Pancreas (tissue), 10 donors: ENCODE results near the gene RND1. TPM values are rescaled to one million over a fixed set of nuclear protein-coding genes. Genes with fewer than 3 reads are reported as not detected.

Experiments
- ATAC-seq, 4 donors: fragments of 200-7000 bp; cut with Tn5 transposase; one replicate each; pipeline versions ENCODE4 v1.8.0 to v1.9.1; 2020; ENCODE audit warnings: mild to moderate bottlenecking in 4 of 4, moderate library complexity in 4 of 4
- DNase-seq, 6 donors: peaks; one replicate each; pipeline ENCODE4 v3.0.0-alpha.2; 2020
- FAIRE-seq: peaks from 2 replicates; lab custom pipeline; 2012; peaks lifted over from hg19 to GRCh38; lab: Jason Lieb, UNC
- H3K27ac ChIP-seq, 4 donors: fragments of 200-600 bp; sonication (generic); 1 replicate in 3 of 4; 2 replicates in 1 of 4; pipeline versions ENCODE4 v1.5.0 to v1.8.0; 2020
- H3K27me3 ChIP-seq, 4 donors: fragments of 200-600 bp; one replicate each; pipeline ENCODE4 v1.8.0; 2021
- H3K36me3 ChIP-seq, 3 donors: fragments of 200-600 bp; sonication (generic) in 1 of 3; one replicate each; pipeline versions ENCODE4 v1.5.0 to v1.8.0; 2020 to 2021
- H3K4me1 ChIP-seq, 3 donors: fragments of 200-600 bp; one replicate each; pipeline ENCODE4 v1.8.0; 2021
- H3K4me3 ChIP-seq, 4 donors: fragments of 200-600 bp; sonication (generic) in 2 of 4; one replicate each; pipeline versions ENCODE4 v1.5.0 to v1.8.0; 2020 to 2021
- H3K9me3 ChIP-seq, 4 donors: fragments of 200-600 bp; one replicate each; pipeline ENCODE4 v1.8.0; 2021
- WGBS, 2 donors: extraction: QIAGEN DNeasy Blood & Tissue Kit; methylation state at CpG; one replicate each; pipeline ENCODE4 v1.1.7; 2013; 5-methylcytosine and 5-hydroxymethylcytosine counted together
- intact Hi-C, 3 donors: fragments of 100-400 bp; cut with DNase I; formaldehyde crosslinking; loops; one replicate each; pipeline versions ENCODE4 v1.11.1 to v1.14.2; 2022
- polyA plus RNA-seq, 2 donors: library from polyadenylated mRNA; stranded (reverse); fragments of 200-250 nt; gene quantifications; one replicate each; pipeline ENCODE4 v1.2.3, GENCODE V29; 2013
- total RNA-seq, 6 donors: library from RNA; stranded (reverse); fragmentation: NEBNext Ultra II Directional in 4 of 6; extraction: Animal tissue kit (Norgen Biotek cat#: 25700) in 4 of 6; gene quantifications; one replicate each; pipeline versions ENCODE4 v1.2.1 to v1.2.4, GENCODE V29; 2021 to 2023
- TF ChIP-seq, protein P1 (sequence below), 4 donors: fragments of 200-600 bp; sonication (generic) in 3 of 4; IDR thresholded peaks; one replicate each; pipeline versions ENCODE4 v1.5.0 to v1.8.0; 2021; ENCODE audit warnings: antibody characterized with exemption in 4 of 4
- donor health status: healthy with polysubstance abuse.
- donor health status: DM: no; HTN: no; CAD: no; lungs with moderate emphysema.
- donor health status: DM: no; HTN: no; CAD: no.
- donor health status: control.
- donor health status: control.
- donor health status: Bipolar disorder and iron deficiency.
- donor health status: DM: yes; HTN: yes; CAD: no.
- donor health status: DM: no; HTN: no; CAD: no.
- donor health status: DM: no; HTN: no; CAD: no.
- donor health status: DM: yes; HTN: yes; CAD: no.

RND1 gene
- total and polyA plus RNA-seq, 8 donors, result 0.74 to 6.3 (median 2.1) TPM

DNA sequence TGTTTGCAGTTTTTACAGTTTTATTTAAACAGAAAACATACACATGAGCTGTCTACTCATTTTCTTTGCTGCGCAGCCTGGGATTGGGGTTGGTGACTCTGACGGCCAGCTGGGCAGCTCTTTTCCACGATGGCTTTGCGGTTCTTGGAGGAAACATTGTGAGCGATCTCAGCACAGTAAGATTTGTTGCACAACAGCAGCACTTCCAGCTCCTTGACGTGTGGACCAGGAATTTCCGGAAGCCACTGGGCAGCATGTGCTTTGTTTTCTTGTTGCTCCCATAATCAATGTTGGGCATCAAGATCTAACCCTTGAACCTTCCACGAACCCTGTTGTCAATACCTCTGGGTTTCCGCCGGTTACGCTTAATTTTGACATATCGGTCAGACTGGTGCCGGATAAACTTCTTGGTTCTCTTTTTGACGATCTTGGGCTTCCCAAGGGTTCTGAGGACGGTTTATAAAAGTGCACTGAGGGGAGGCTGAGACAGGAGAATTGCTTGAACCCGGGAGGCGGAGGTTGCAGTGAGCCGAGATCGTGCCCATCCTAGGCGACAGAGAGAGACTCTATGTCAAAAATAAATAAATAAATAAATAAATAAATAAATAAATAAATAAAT is 37.8 kb upstream of the RND1 start:
- DNase-seq (peak in 2 of 6 donors; percentile 23 to 35), ATAC-seq (peak in 3 of 4 donors; percentile 26 to 47 (median 46)), FAIRE-seq (no peak)
- H3K4me3 ChIP-seq, result peak overlapping the region in 3 of 4 donors; percentile 13 to 52 (median 39)
- intact Hi-C loops, result no loop called here
- no peaks in the 10 kb centered on the region for H3K36me3 ChIP-seq
- H3K4me1 ChIP-seq, result peaks cover 3 to 23% (median 7%) of the 10 kb centered on the region in 3 donors
- H3K9me3 ChIP-seq, result no peaks in the 10 kb centered on the region
- WGBS, 2 donors, result 37 to 51% methylated on average over 20 of the region's 20 CpGs
- peak overlapping the region in 1 of 4 donors; percentile 29 for H3K27ac ChIP-seq
- TF ChIP-seq, protein P1, sequence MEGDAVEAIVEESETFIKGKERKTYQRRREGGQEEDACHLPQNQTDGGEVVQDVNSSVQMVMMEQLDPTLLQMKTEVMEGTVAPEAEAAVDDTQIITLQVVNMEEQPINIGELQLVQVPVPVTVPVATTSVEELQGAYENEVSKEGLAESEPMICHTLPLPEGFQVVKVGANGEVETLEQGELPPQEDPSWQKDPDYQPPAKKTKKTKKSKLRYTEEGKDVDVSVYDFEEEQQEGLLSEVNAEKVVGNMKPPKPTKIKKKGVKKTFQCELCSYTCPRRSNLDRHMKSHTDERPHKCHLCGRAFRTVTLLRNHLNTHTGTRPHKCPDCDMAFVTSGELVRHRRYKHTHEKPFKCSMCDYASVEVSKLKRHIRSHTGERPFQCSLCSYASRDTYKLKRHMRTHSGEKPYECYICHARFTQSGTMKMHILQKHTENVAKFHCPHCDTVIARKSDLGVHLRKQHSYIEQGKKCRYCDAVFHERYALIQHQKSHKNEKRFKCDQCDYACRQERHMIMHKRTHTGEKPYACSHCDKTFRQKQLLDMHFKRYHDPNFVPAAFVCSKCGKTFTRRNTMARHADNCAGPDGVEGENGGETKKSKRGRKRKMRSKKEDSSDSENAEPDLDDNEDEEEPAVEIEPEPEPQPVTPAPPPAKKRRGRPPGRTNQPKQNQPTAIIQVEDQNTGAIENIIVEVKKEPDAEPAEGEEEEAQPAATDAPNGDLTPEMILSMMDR (IDR thresholded peaks at IDR 0.05), result no peak
- H3K27me3 ChIP-seq, result no peaks in the 10 kb centered on the region

DNA sequence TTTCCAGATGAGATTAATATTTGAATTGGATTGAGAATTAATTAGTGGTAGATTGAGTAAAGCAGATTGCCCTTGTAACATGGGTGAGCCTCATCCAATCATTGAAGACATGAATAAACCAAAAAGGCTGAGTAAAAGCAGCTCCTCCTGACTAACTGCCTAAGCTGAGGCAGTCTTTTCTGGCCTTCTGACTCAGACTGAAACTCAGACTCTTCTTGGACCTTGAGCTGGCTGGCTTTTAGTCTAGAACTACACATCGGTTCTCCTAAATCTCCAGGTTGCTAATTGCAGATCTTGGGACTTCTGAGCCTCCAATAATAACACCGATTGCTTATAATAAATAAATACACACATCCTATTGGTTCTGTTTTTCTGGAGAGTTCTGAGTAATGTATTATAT is 35.6 kb upstream of the RND1 start:
- FAIRE-seq (no peak), ATAC-seq (no peak), DNase-seq (no peak)
- TF ChIP-seq, protein P1 (IDR thresholded peaks at IDR 0.05), result no peak
- intact Hi-C loops, result no loop called here
- H3K27ac ChIP-seq, result no peak overlapping the region
- no peaks in the 10 kb centered on the region for H3K36me3 ChIP-seq
- H3K9me3 ChIP-seq, result no peaks in the 10 kb centered on the region
- peaks cover 0 to 14% (median 0%) of the 10 kb centered on the region in 3 donors for H3K4me1 ChIP-seq
- H3K27me3 ChIP-seq, result no peaks in the 10 kb centered on the region
- 88 to 90% methylated on average over 2 of the region's 2 CpGs for WGBS, 2 donors
- no peak overlapping the region for H3K4me3 ChIP-seq

DNA sequence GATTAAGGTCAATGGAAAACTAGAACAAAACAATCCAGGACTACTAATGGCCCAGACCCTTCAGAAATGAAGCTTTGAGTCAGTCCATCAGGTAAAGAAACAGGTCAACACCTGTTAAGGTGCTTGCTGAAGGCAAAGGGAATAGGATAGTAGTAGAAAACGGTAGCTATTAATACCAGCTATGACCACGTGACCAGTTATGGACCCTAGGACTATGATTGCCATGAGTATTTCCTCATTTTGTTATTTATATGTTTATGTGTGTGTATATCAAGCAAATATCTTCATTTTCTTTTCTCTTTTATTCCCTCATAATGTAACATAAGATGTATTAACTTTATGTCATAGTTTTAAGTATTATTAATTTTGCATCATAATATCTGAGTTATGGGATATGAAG is 34.0 kb upstream of the RND1 start:
- no peak overlapping the region for H3K27ac ChIP-seq
- intact Hi-C loops, result no loop called here
- no peaks in the 10 kb centered on the region for H3K27me3 ChIP-seq
- ATAC-seq (no peak), FAIRE-seq (no peak), DNase-seq (no peak)
- no peak overlapping the region for H3K4me3 ChIP-seq
- TF ChIP-seq, protein P1 (IDR thresholded peaks at IDR 0.05), result no peak
- peaks cover 0 to 6% (median 0%) of the 10 kb centered on the region in 3 donors for H3K4me1 ChIP-seq
- no peaks in the 10 kb centered on the region for H3K36me3 ChIP-seq
- 72 to 82% methylated on average over 2 of the region's 2 CpGs for WGBS, 2 donors
- H3K9me3 ChIP-seq, result no peaks in the 10 kb centered on the region

DNA sequence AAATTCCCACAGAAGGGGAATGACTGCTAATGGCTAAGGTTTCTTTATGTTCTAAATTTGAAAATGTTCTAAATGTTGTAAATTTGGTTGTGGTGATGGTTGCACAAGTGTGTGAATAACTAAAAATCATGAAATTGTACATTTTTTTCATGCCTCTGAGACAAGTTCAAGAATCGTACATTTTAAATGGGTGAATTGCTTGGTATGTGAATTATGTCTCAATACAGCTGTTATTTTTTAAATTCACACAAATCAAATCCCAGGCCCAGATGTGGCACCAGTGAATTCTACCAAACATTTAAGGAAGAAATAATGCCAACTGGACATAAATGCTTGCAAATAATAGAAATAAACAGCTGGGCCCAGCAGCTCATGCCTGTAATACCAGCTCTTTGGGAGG is 28.6 kb upstream of the RND1 start:
- 67% methylated on average over 1 of the region's 1 CpG for WGBS, 2 donors
- ATAC-seq, result no peak

More for the DNA sequence above, 28.6 kb upstream of the RND1 start:
- Histone ChIP-seq H3K9me3 (no peaks in the 10 kb centered on the region), H3K27ac (no peak overlapping the region), H3K36me3 (no peaks in the 10 kb centered on the region), H3K4me3 (no peak overlapping the region), H3K27me3 (no peaks in the 10 kb centered on the region), H3K4me1 (peaks cover 0 to 4% (median 0%) of the 10 kb centered on the region in 3 donors)
- intact Hi-C loops, result loop anchor here in 2 of 3 donors (5.0 kb wide), 2 partner anchors 37 to 42 kb away; partner anchors contain the start of gene DDX23 (in 1 of the 2)
- DNase-seq, result no peak
- FAIRE-seq, result no peak
- TF ChIP-seq, protein P1 (IDR thresholded peaks at IDR 0.05), result no peak
